Activated CD8-positive, alpha-beta memory T cell treated with anti-CD3 and anti-CD28 coated beads, Interleukin-2, amount 50 U/mL, for 48 hours (primary cell): Measurements from ENCODE around the gene AKR1C2.
"Not testable (repeated sequence)": the region's sequence is repeated elsewhere in the genome, so short reads cannot be mapped to it uniquely, and the experiment has no call there.

Experiments used
- DNase-seq: peaks from one replicate; pipeline ENCODE4 v3.0.0-alpha.2; 2020

AKR1C2 gene

GRCh38 chr10:5003127-5004029 is at the start of gene AKR1C2:
Gene AKR1C2, minus strand, starts transcription at chr10:5003857. Its CDS starts 22 bp downstream, at chr10:5003835.
- not testable (repeated sequence) for DNase-seq

GRCh38 chr10:5052951-5053500 is 49.4 kb upstream of the AKR1C2 start:
- not testable (repeated sequence) for DNase-seq

- no peak for DNase-seq
Observed at GRCh38 chr10:5047912-5048628, 44.4 kb upstream of the AKR1C2 start.

- not testable (repeated sequence) for DNase-seq
Observed at GRCh38 chr10:5047055-5047454, 43.4 kb upstream of the AKR1C2 start.

GRCh38 chr10:5046410-5046809 is 42.8 kb upstream of the AKR1C2 start:
- DNase-seq: no peak

- no peak for DNase-seq
Observed at GRCh38 chr10:5045095-5045494, 41.4 kb upstream of the AKR1C2 start.

GRCh38 chr10:5043716-5044115 is 40.1 kb upstream of the AKR1C2 start:
- DNase-seq: no peak

- DNase-seq: no peak
Observed at GRCh38 chr10:5042922-5043321, 39.3 kb upstream of the AKR1C2 start.

- DNase-seq: no peak
Observed at GRCh38 chr10:5041471-5042023, 37.9 kb upstream of the AKR1C2 start.

- DNase-seq: no peak
Observed at GRCh38 chr10:5040781-5041470, 37.3 kb upstream of the AKR1C2 start.

GRCh38 chr10:5040010-5040673 is 36.5 kb upstream of the AKR1C2 start:
- DNase-seq: no peak

- no peak for DNase-seq
Observed at GRCh38 chr10:5038733-5039132, 35.1 kb upstream of the AKR1C2 start.

GRCh38 chr10:5038101-5038500 is 34.4 kb upstream of the AKR1C2 start:
- no peak for DNase-seq

GRCh38 chr10:5036511-5036910 is 32.9 kb upstream of the AKR1C2 start:
- DNase-seq: no peak

GRCh38 chr10:5035356-5035755 is 31.7 kb upstream of the AKR1C2 start:
- no peak for DNase-seq

- no peak for DNase-seq
Observed at GRCh38 chr10:5034588-5034987, 30.9 kb upstream of the AKR1C2 start.

- no peak for DNase-seq
Observed at GRCh38 chr10:5033061-5033778, 29.6 kb upstream of the AKR1C2 start.

GRCh38 chr10:5032444-5032843 is 28.8 kb upstream of the AKR1C2 start:
- DNase-seq: not testable (repeated sequence)

GRCh38 chr10:5031588-5031987 is 27.9 kb upstream of the AKR1C2 start:
- DNase-seq: not testable (repeated sequence)

- DNase-seq: no peak
Observed at GRCh38 chr10:5030989-5031388, 27.3 kb upstream of the AKR1C2 start.

GRCh38 chr10:5025461-5025881 is 21.8 kb upstream of the AKR1C2 start:
- not testable (repeated sequence) for DNase-seq
